Mesodermal cell (in vitro differentiated cells): Measurements from ENCODE around the gene NAGS.

Experiments used
- H3K27ac ChIP-seq: 2 replicates; pipeline ENCODE4 v1.7.0; 2013; ENCODE audit warnings: mild to moderate bottlenecking, low read depth, low read length, moderate library complexity; ENCODE audit not compliant: severe bottlenecking
- H3K36me3 ChIP-seq: 2 replicates; pipeline ENCODE4 v1.7.1; 2013; ENCODE audit warnings: mild to moderate bottlenecking, low read length, moderate library complexity; ENCODE audit not compliant: control insufficient read depth, insufficient read depth
- H3K4me1 ChIP-seq: one replicate; pipeline ENCODE4 v1.7.1; 2013; ENCODE audit warnings: mild to moderate bottlenecking, low read length; ENCODE audit not compliant: insufficient read depth, control insufficient read depth, poor library complexity, severe bottlenecking
- H3K4me3 ChIP-seq: 2 replicates; pipeline ENCODE4 v1.7.0; 2013; ENCODE audit warnings: low read length, control low read depth, mild to moderate bottlenecking; ENCODE audit not compliant: insufficient read depth, poor library complexity, severe bottlenecking; ENCODE audit errors: extremely low read depth
- H3K9me3 ChIP-seq: 2 replicates; pipeline ENCODE4 v1.7.1; 2013; ENCODE audit warnings: mild to moderate bottlenecking, low read length, moderate library complexity; ENCODE audit not compliant: control insufficient read depth
- WGBS, 2 experiments: methylation state at CpG; one replicate each; pipeline ENCODE4 v1.1.5; 2013; ENCODE audit warnings: missing lambda C conversion rate in 2 of 2; ENCODE audit not compliant: insufficient coverage in 2 of 2; 5-methylcytosine and 5-hydroxymethylcytosine counted together

Gene NAGS

GRCh38 chr17:44000141-44000860 lies 4.1 kb upstream of the NAGS start:
- Histone ChIP-seq H3K27ac (no peak overlapping the region), H3K4me3 (no peak overlapping the region), H3K4me1 (peaks cover 13% of the 10 kb centered on the region), H3K9me3 (no peaks in the 10 kb centered on the region), H3K36me3 (no peaks in the 10 kb centered on the region)
- WGBS, 2 experiments = 85 to 96% methylated on average over 10 of the region's 12 CpGs

- no peak overlapping the region for H3K4me3 ChIP-seq
- H3K36me3 ChIP-seq = no peaks in the 10 kb centered on the region
- peaks cover 13% of the 10 kb centered on the region for H3K4me1 ChIP-seq
- no peaks in the 10 kb centered on the region for H3K9me3 ChIP-seq
- WGBS, 2 experiments = 74 to 87% methylated on average over 3 to 6 of the region's 6 CpGs
- H3K27ac ChIP-seq = no peak overlapping the region
These were observed 3.5 kb upstream of the NAGS start for GRCh38 chr17:44000871-44001460.

DNA sequence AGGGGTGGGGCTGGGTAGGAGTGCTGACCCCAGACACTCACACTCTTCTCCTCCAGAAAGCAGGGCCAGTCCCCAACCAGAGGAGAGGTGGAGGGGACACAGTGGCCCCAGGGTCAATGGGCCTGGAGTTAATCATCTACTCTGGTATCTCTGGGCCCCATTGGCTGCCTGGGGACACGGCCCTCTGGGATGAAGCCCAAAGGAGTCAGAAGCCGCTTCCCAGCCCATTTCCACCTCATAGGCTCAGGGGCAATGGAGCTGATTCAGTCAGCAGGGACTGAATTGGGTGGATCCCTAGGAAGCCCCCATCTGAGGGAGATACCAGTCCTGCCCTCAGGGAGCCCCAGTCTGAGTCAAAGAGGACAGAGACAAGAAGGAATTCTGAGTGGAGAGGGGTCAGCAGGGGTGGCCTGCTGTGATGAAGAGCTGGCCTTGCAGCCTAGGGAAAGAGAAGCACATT lies 2.9 kb upstream of the NAGS start:
- H3K4me1 ChIP-seq = peaks cover 13% of the 10 kb centered on the region
- no peak overlapping the region for H3K27ac ChIP-seq
- WGBS, 2 experiments = 94 to 100% methylated on average over 2 of the region's 2 CpGs
- no peaks in the 10 kb centered on the region for H3K9me3 ChIP-seq
- no peaks in the 10 kb centered on the region for H3K36me3 ChIP-seq
- H3K4me3 ChIP-seq = no peak overlapping the region

- no peaks in the 10 kb centered on the region for H3K36me3 ChIP-seq
- peaks cover 13% of the 10 kb centered on the region for H3K4me1 ChIP-seq
- no peak overlapping the region for H3K27ac ChIP-seq
- no peaks in the 10 kb centered on the region for H3K9me3 ChIP-seq
- 73 to 77% methylated on average over 3 to 6 of the region's 9 CpGs for WGBS, 2 experiments
- H3K4me3 ChIP-seq = no peak overlapping the region
These were observed 2.1 kb upstream of the NAGS start for GRCh38 chr17:44002141-44002848.

DNA sequence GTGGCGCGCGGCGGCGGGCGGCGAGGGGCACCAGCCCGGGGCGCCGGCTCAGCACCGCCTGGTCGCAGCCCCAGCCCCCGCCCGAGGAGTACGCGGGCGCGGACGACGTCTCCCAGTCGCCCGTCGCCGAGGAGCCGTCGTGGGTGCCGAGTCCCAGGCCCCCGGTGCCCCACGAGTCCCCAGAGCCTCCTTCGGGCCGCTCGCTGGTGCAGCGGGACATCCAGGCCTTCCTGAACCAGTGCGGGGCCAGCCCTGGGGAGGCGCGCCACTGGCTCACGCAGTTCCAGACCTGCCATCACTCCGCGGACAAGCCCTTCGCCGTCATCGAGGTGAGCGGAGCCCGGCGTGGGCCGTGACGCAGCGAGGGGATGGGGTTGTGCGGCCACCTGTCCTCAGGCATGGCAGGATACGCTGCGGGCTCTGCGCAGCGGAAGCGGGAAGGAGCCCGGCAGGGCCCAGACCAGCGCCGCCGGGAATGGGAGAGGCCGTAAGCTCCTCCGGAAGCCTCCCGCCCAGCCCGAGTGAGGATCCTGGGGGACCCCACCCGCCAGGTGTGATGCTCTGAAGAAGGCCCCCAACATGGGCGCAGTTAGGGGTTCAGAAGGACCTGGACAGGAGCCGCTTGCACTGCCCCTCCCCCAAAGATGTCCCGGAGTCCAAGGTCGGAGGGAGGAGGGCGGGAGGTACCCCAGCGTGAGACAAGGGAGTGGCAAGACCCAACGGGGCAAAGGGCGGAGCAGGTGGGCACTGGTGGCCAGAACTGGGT lies 522 bp downstream of the NAGS start:
- WGBS, 2 experiments = 2 to 3% methylated on average over 59 to 67 of the region's 71 CpGs
- Histone ChIP-seq H3K4me3 (peak overlapping the region; percentile 28), H3K4me1 (peaks cover 18% of the 10 kb centered on the region)

DNA sequence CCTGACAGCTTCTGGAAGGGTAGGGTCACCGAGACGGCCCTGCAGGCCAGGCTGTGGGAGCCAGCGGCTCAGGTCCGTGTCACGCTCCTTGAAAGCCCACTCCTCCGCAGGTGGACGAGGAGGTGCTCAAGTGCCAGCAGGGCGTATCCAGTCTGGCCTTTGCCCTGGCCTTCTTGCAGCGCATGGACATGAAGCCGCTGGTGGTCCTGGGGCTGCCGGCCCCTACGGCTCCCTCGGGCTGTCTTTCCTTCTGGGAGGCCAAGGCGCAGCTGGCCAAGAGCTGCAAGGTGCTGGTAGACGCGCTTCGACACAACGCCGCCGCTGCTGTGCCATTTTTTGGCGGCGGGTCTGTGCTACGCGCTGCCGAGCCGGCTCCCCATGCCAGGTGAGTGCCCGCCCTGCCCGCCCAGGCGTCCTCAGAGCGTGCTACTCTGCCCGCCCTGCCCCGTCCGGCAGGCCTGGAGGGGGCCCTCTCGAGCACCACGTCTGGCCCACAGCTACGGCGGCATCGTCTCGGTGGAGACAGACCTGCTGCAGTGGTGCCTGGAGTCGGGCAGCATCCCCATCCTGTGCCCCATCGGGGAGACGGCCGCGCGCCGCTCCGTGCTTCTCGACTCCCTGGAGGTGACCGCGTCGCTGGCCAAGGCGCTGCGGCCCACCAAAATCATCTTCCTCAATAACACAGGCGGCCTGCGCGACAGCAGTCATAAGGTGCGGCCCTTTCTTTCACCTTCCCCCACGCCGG lies 1.3 kb downstream of the NAGS start:
- 3 to 4% methylated on average over 49 to 53 of the region's 59 CpGs for WGBS, 2 experiments
- H3K4me3 ChIP-seq = peak overlapping the region; percentile 60
- H3K4me1 ChIP-seq = peaks cover 18% of the 10 kb centered on the region
- H3K36me3 ChIP-seq = peaks cover 3% of the 10 kb centered on the region
- H3K27ac ChIP-seq = no peak overlapping the region
- H3K9me3 ChIP-seq = no peaks in the 10 kb centered on the region

More for the DNA sequence above, 522 bp downstream of the NAGS start:
- H3K36me3 ChIP-seq = no peaks in the 10 kb centered on the region
- H3K9me3 ChIP-seq = no peaks in the 10 kb centered on the region
- H3K27ac ChIP-seq = no peak overlapping the region

DNA sequence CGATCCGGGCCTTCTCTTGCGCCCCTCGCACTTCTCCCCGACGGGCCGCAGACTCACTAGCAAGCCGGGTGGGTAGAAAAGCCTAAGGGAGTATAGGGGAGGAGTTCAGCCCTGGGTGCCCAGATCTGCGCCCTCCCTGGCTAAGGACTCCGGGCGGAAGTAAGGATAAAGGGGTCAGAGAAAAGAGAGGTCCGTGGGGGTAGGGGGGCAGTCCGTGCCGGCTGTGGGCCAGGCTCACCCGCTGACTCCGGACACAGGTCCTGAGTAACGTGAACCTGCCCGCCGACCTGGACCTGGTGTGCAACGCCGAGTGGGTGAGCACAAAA lies 1.8 kb downstream of the NAGS start:
- H3K36me3 ChIP-seq = peaks cover 6% of the 10 kb centered on the region
- H3K9me3 ChIP-seq = no peaks in the 10 kb centered on the region
- 3 to 6% methylated on average over 10 to 18 of the region's 21 CpGs for WGBS, 2 experiments
- peaks cover 18% of the 10 kb centered on the region for H3K4me1 ChIP-seq
- H3K27ac ChIP-seq = no peak overlapping the region
- H3K4me3 ChIP-seq = peak overlapping the region; percentile 60

- 0% methylated on average over 14 to 31 of the region's 40 CpGs for WGBS, 2 experiments
- H3K9me3 ChIP-seq = no peaks in the 10 kb centered on the region
- peaks cover 9% of the 10 kb centered on the region for H3K36me3 ChIP-seq
- peak overlapping the region; percentile 60 for H3K4me3 ChIP-seq
- peaks cover 18% of the 10 kb centered on the region for H3K4me1 ChIP-seq
- H3K27ac ChIP-seq = no peak overlapping the region
These were observed 2.4 kb downstream of the NAGS start for GRCh38 chr17:44006598-44007345.

DNA sequence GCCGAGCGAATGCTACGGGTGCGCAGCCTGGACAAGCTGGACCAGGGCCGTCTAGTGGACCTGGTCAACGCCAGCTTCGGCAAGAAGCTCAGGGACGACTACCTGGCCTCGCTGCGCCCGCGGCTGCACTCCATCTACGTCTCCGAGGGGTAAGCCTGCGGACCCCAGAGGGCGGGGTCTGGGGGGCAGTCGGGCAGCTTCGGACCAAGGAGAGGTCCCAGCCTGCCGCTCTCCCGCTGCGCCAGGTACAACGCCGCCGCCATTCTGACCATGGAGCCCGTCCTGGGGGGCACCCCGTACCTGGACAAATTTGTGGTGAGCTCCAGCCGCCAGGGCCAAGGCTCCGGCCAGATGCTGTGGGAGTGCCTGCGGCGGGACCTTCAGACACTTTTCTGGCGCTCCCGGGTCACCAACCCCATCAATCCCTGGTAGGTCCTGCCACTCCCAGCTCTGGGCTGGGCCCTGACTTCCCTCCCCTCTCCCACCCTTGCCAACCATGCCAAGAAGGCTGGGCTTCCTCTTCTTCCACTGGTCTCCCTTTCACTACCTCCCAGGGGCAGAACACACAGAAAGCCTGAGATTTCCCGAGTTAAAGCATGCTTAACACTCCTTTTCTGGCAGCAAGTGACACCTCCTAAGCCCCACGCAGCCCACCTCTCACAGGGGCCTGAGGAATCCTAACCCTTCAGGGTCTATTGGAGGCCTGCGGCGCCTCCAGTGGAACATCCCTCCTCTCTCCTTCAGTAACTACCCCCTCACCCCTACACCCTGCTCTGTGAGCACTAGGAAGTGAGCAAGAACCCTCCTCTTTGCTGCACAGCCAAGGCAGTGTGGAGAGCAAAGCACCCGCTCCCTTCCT lies 3.2 kb downstream of the NAGS start:
- H3K36me3 ChIP-seq = peaks cover 9% of the 10 kb centered on the region
- no peak overlapping the region for H3K27ac ChIP-seq
- WGBS, 2 experiments = 8 to 9% methylated on average over 29 to 32 of the region's 37 CpGs
- peak overlapping the region; percentile 60 for H3K4me3 ChIP-seq
- peaks cover 18% of the 10 kb centered on the region for H3K4me1 ChIP-seq
- H3K9me3 ChIP-seq = no peaks in the 10 kb centered on the region
